HEK293T (cell line): Measurements from ENCODE around the gene DFFA.
"Not testable (repeated sequence)": the region's sequence is repeated elsewhere in the genome, so short reads cannot be mapped to it uniquely, and the experiment has no call there.

Source experiments
- BHLHE40 ChIP-seq: fragments of 450-650 bp; IDR thresholded peaks from 2 replicates; pipeline ENCODE4 v1.6.1; 2016; ENCODE audit warnings: mild to moderate bottlenecking, moderate library complexity, borderline replicate concordance
- ELF4 ChIP-seq: fragments of 450-650 bp; IDR thresholded peaks from 2 replicates; pipeline ENCODE4 v1.6.1; 2017; ENCODE audit warnings: antibody characterized with exemption
- FOXK2 ChIP-seq: fragments of 450-650 bp; IDR thresholded peaks from 2 replicates; pipeline ENCODE4 v1.6.1; 2016; ENCODE audit warnings: mild to moderate bottlenecking
- LEF1 ChIP-seq: fragments of 450-650 bp; IDR thresholded peaks from 2 replicates; pipeline ENCODE4 v1.6.1; 2017; ENCODE audit warnings: mild to moderate bottlenecking, borderline replicate concordance
- PKNOX1 ChIP-seq: fragments of 450-650 bp; IDR thresholded peaks from 2 replicates; pipeline ENCODE4 v1.6.1; 2016
- SP1 ChIP-seq: fragments of 450-650 bp; IDR thresholded peaks from 2 replicates; pipeline ENCODE4 v1.6.1; 2017
- TARDBP ChIP-seq: fragments of 450-650 bp; IDR thresholded peaks from 2 replicates; pipeline ENCODE4 v1.6.1; 2016

GRCh38 chr1:10506046-10506676, 33.8 kb upstream of the DFFA start:
- TF ChIP-seq ELF4, LEF1, TARDBP, SP1, BHLHE40, FOXK2, PKNOX1: not testable (repeated sequence)
